GM12878 (cell line): ENCODE measurements around the gene CALHM3. TPM values are rescaled to one million over a fixed set of nuclear protein-coding genes. Genes with fewer than 3 reads are reported as not detected.

Experiments used
- ATAC-seq: fragments of 200-7000 bp; cut with Tn5 transposase; 3 replicates; pipeline ENCODE4 v1.9.1; 2020; ENCODE audit warnings: mild to moderate bottlenecking, moderate library complexity
- BruUV-seq: library from RNA; stranded (reverse); fragments of 400-500 nt; replicated peaks from 2 replicates; lab custom pipeline; 2021; lab: Mats Ljungman, UMichigan
- CTCF ChIA-PET: fragments of 300-600 bp; sonication (Branson Sonifier 250); formaldehyde crosslinking; extraction: SDS; loops from one replicate; lab custom pipeline; 2021; ENCODE audit warnings: inconsistent platforms; lab: Yijun Ruan, JAX
- POLR2A ChIA-PET: fragments of 350-600 bp; formaldehyde crosslinking; extraction: SDS; loops from one replicate; lab custom pipeline; 2021; ENCODE audit warnings: inconsistent platforms; lab: Charles Lee
- RAD21 ChIA-PET: fragments of 300-600 bp; sonication (Branson Sonifier 250); formaldehyde crosslinking; loops from one replicate; lab custom pipeline; 2023; ENCODE audit warnings: antibody characterized with exemption; ENCODE audit not compliant: unreplicated experiment; lab: Charles Lee
- SMC1A ChIA-PET: fragments of 300-600 bp; sonication (Branson Sonifier 250); formaldehyde crosslinking; loops from one replicate; lab custom pipeline; 2023; ENCODE audit not compliant: unreplicated experiment, uncharacterized antibody; lab: Charles Lee
- DNase-seq: peaks from one replicate; pipeline ENCODE4 v3.0.0-alpha.2; 2011; ENCODE audit warnings: low read depth, low spot score
- FAIRE-seq: peaks from 3 replicates; lab custom pipeline; 2011; peaks lifted over from hg19 to GRCh38; lab: Jason Lieb, UNC
- H2AFZ ChIP-seq: 2 replicates; pipeline ENCODE4 v1.6.0; 2011; ENCODE audit warnings: low read depth, low read length, control low read depth; ENCODE audit not compliant: control insufficient read depth
- H3K27ac ChIP-seq: 2 replicates; pipeline ENCODE4 v1.5.1; 2011; ENCODE audit warnings: control low read depth; ENCODE audit not compliant: control insufficient read depth, insufficient read depth
- H3K27me3 ChIP-seq, 2 experiments: replicated peaks in 1 of 2; 2 replicates each; pipeline versions ENCODE4 v1.6.0 to v1.6.1; 2011; ENCODE audit warnings: low read length in 1 of 2; ENCODE audit not compliant: control insufficient read depth in 2 of 2, insufficient read depth in 2 of 2
- H3K36me3 ChIP-seq, 2 experiments: 2 replicates each; pipeline ENCODE4 v1.5.1; 2011; ENCODE audit warnings: low read length in 1 of 2; ENCODE audit not compliant: control insufficient read depth in 2 of 2, insufficient read depth in 2 of 2
- H3K4me1 ChIP-seq: 2 replicates; pipeline ENCODE4 v1.6.1; 2011; ENCODE audit warnings: mild to moderate bottlenecking, low read length, moderate library complexity, mixed read lengths; ENCODE audit not compliant: control insufficient read depth, insufficient read depth
- H3K4me2 ChIP-seq: 2 replicates; pipeline ENCODE4 v1.6.0; 2011; ENCODE audit warnings: control low read depth; ENCODE audit not compliant: control insufficient read depth, insufficient read depth
- H3K4me3 ChIP-seq: fragments of 200-600 bp; sonication (generic); 2 replicates; pipeline ENCODE4 v1.5.1; 2016
- H3K79me2 ChIP-seq: 2 replicates; pipeline ENCODE4 v1.6.0; 2011; ENCODE audit warnings: low read length; ENCODE audit not compliant: control insufficient read depth, insufficient read depth
- H3K9ac ChIP-seq: 2 replicates; pipeline ENCODE4 v1.8.0; 2011; ENCODE audit warnings: low read length, control low read depth, mixed read lengths; ENCODE audit not compliant: control insufficient read depth, insufficient read depth
- H3K9me3 ChIP-seq: replicated peaks from 3 replicates; pipeline ENCODE4 v1.5.1; 2011; ENCODE audit warnings: mild to moderate bottlenecking, low read length; ENCODE audit not compliant: control insufficient read depth, insufficient read depth
- H4K20me1 ChIP-seq: 2 replicates; pipeline ENCODE4 v1.6.0; 2011; ENCODE audit not compliant: control insufficient read depth, insufficient read depth
- CEBPZ ChIP-seq: fragments of 150-350 bp; IDR thresholded peaks from 2 replicates; pipeline ENCODE4 v1.6.1; 2016; ENCODE audit warnings: low read depth, low read length
- ELK1 ChIP-seq: IDR thresholded peaks from 2 replicates; pipeline ENCODE4 v1.6.1; 2012; ENCODE audit warnings: low read depth, low read length, improper control_type of control experiment
- EP300 ChIP-seq, 2 experiments: fragments of 150-350 bp in 1 of 2; IDR thresholded peaks; 2 replicates each; pipeline ENCODE4 v1.6.1; 2011 to 2012; ENCODE audit warnings: low read depth in 2 of 2, low read length in 2 of 2, borderline replicate concordance in 1 of 2, improper control_type of control experiment in 1 of 2, inconsistent platforms in 1 of 2; ENCODE audit not compliant: control insufficient read depth in 1 of 2
- EZH2 ChIP-seq: IDR thresholded peaks from 2 replicates; pipeline ENCODE4 v1.6.1; 2012; ENCODE audit warnings: low read depth, mild to moderate bottlenecking, control low read depth, inconsistent platforms, low read length, borderline replicate concordance; ENCODE audit not compliant: control insufficient read depth
- GABPA ChIP-seq: IDR thresholded peaks from 2 replicates; pipeline ENCODE4 v1.6.1; 2014; ENCODE audit warnings: antibody characterized with exemption, low read depth, mild to moderate bottlenecking, inconsistent platforms
- HDGF ChIP-seq: fragments of 450-650 bp; IDR thresholded peaks from 2 replicates; pipeline ENCODE4 v1.6.1; 2016; ENCODE audit warnings: antibody characterized with exemption
- KAT2A ChIP-seq: conservative IDR thresholded peaks from 2 replicates; pipeline ENCODE4 v1.6.1; 2011; ENCODE audit warnings: low read depth, low read length; ENCODE audit not compliant: control insufficient read depth
- MAX ChIP-seq: IDR thresholded peaks from 2 replicates; pipeline ENCODE4 v1.6.1; 2012; ENCODE audit warnings: low read depth, low read length, improper control_type of control experiment
- SMARCA5 ChIP-seq: fragments of 450-650 bp; IDR thresholded peaks from 2 replicates; pipeline ENCODE4 v1.6.1; 2017; ENCODE audit warnings: mild to moderate bottlenecking
- SUZ12 ChIP-seq: fragments of 200-600 bp; sonication (generic); IDR thresholded peaks from one replicate; pipeline ENCODE4 v1.6.1; 2018; ENCODE audit warnings: antibody characterized with exemption, mild to moderate bottlenecking; ENCODE audit not compliant: unreplicated experiment
- USF1 ChIP-seq: IDR thresholded peaks from 2 replicates; pipeline ENCODE4 v1.6.1; 2011; ENCODE audit warnings: borderline replicate concordance, low read depth, mild to moderate bottlenecking, moderate library complexity, mixed read lengths, low read length; ENCODE audit not compliant: insufficient read depth; ENCODE audit errors: extremely low read length
- ZBTB11 ChIP-seq: fragments of 450-650 bp; formaldehyde crosslinking; IDR thresholded peaks from 2 replicates; pipeline ENCODE4 v1.5.0; 2022; ENCODE audit warnings: mild to moderate bottlenecking, missing genetic modification characterization
- WGBS: methylation state at CpG from one replicate; pipeline ENCODE4 v1.1.6; 2016; ENCODE audit warnings: low lambda C conversion rate; ENCODE audit not compliant: insufficient replicate concordance, insufficient coverage; ENCODE audit errors: missing lambda C conversion rate; 5-methylcytosine and 5-hydroxymethylcytosine counted together
- in situ Hi-C: fragments of 300-500 bp; cut with MboI; formaldehyde crosslinking; loops from 9 replicates; pipeline ENCODE4 v1.14.3; 2018; ENCODE audit warnings: mixed read lengths
- intact Hi-C: fragments of 100-400 bp; cut with micrococcal nuclease; formaldehyde crosslinking; loops from one replicate; pipeline ENCODE4 v1.14.2; 2022; ENCODE audit not compliant: unreplicated experiment
- polyA plus RNA-seq, 11 experiments: library from polyadenylated mRNA; depleted of rRNA in 4 of 11; unstranded in 6 of 11; stranded (reverse) in 5 of 11; fragments of >200 nt; fragmentation: Nextera tagmentation in 4 of 11; fragmentation: Illumina TruSeq in 1 of 11; extraction: Ambion mirVana in 4 of 11; extraction: Trizol in 1 of 11; gene quantifications; 1 replicate in 1 of 11; 2 replicates in 10 of 11; pipeline versions ENCODE4 v1.2.1 to v1.2.3, GENCODE V29; 2011 to 2016; ENCODE audit warnings: inconsistent platforms in 2 of 11, missing spikeins in 2 of 11, low read depth in 1 of 11
- total RNA-seq, 4 experiments: library from RNA; depleted of rRNA in 3 of 4; stranded (reverse); fragments of >200 nt in 3 of 4; fragmentation: Illumina TruSeq in 1 of 4; extraction: Trizol in 1 of 4; gene quantifications; 2 replicates each; pipeline versions ENCODE4 v1.2.1 to v1.2.3, GENCODE V29; 2013 to 2021

Gene CALHM3
- total and polyA plus RNA-seq, 10 of the 15 experiments (the other 5 are each of a cell fraction or from before 2014, with no cell fraction given): 0.03 to 0.42 (median 0.11) TPM; not detected in 5

GRCh38 chr10:103487410-103487708, 8.3 kb upstream of the CALHM3 start:
- in situ Hi-C loops: no loop called here
- TF ChIP-seq ELK1 (no peak), ZBTB11 (CRISPR knock-in tag) (no peak), HDGF (no peak), USF1 (no peak), SUZ12 (no peak), EZH2 (no peak), SMARCA5 (no peak), MAX (no peak), CEBPZ (no peak), EP300 (IDR thresholded peaks at IDR 0.05; ENCODE audit: borderline replicate concordance in 1 of 2, control insufficient read depth in 1 of 2, low read depth in 2 of 2, low read length in 2 of 2) (no peak), KAT2A (no peak), GABPA (no peak)

More at GRCh38 chr10:103487410-103487708, 8.3 kb upstream of the CALHM3 start:
- Histone ChIP-seq H2AFZ (no peak overlapping the region), H3K4me1 (peaks cover 10% of the 10 kb centered on the region), H3K79me2 (no peaks in the 10 kb centered on the region), H3K27me3 (peaks cover 0 to 3% of the 10 kb centered on the region in 2 experiments; a peak in 1 of 4 replicates), H4K20me1 (peaks cover 3% of the 10 kb centered on the region; the same call in 1 of the 2 replicates), H3K4me3 (no peak overlapping the region), H3K9ac (no peak overlapping the region), H3K36me3 (no peaks in the 10 kb centered on the region), H3K27ac (no peak overlapping the region), H3K9me3 (no peaks in the 10 kb centered on the region), H3K4me2 (no peak overlapping the region)
- ATAC-seq (no peak), FAIRE-seq (no peak), DNase-seq (no peak)
- intact Hi-C loops: loop anchor here (5.0 kb wide), 1 partner anchor 650 kb away; the partner anchor contains the start of gene CYP17A1
- CTCF ChIA-PET: interaction anchor here (1.2 to 7.6 kb wide), 4 partner anchors 12 to 199 kb away, joined by 4 to 175 read pairs (median 10); no protein-coding TSS in a partner anchor
- RAD21 ChIA-PET: no interaction called here
- WGBS: 50% methylated on average over 2 of the region's 2 CpGs
- POLR2A ChIA-PET: no interaction called here
- SMC1A ChIA-PET: interaction anchor here (2.7 kb wide), 1 partner anchor 71 kb away, joined by 23 read pairs; no protein-coding TSS in a partner anchor
- no TSS peak for BruUV-seq
